K562 (cell line): ENCODE measurements around the gene NAE1. TPM values are rescaled to one million over a fixed set of nuclear protein-coding genes. Genes with fewer than 3 reads are reported as not detected.

Source experiments
- ARID1B ChIP-seq: fragments of 450-650 bp; IDR thresholded peaks from 2 replicates; pipeline ENCODE4 v1.6.1; 2016; ENCODE audit warnings: antibody characterized with exemption, mild to moderate bottlenecking, inconsistent platforms
- CBFA2T3 ChIP-seq: fragments of 450-650 bp; IDR thresholded peaks from 2 replicates; pipeline ENCODE4 v1.6.1; 2017
- CBX8 ChIP-seq: fragments of 200-600 bp; sonication (generic); IDR thresholded peaks from 2 replicates; pipeline ENCODE4 v1.6.1; 2012; ENCODE audit warnings: borderline replicate concordance, mixed run types, low read depth, mild to moderate bottlenecking, moderate library complexity, mixed read lengths, low read length, control low read depth, inconsistent platforms; ENCODE audit not compliant: poor library complexity, severe bottlenecking; ENCODE audit errors: extremely low read depth
- CSDE1 ChIP-seq, 2 experiments: fragments of 450-650 bp; IDR thresholded peaks; 2 replicates each; pipeline ENCODE4 v1.6.1; 2016; ENCODE audit warnings: mild to moderate bottlenecking in 1 of 2
- ETV1 ChIP-seq: fragments of 450-650 bp; conservative IDR thresholded peaks from 2 replicates; pipeline ENCODE4 v1.6.1; 2016; ENCODE audit warnings: missing genetic modification characterization, control low read depth, low read depth, missing compliant biosample characterization
- ETV5 ChIP-seq: sonication (generic); formaldehyde crosslinking; IDR thresholded peaks from 2 replicates; pipeline ENCODE4 v1.4.0; 2020; ENCODE audit warnings: low read depth, mild to moderate bottlenecking, missing genetic modification reagents
- FOS ChIP-seq: IDR thresholded peaks from 3 replicates; pipeline ENCODE4 v1.6.1; 2011; ENCODE audit not compliant: insufficient read length; ENCODE audit errors: extremely low read depth
- HDAC2 ChIP-seq: fragments of 450-650 bp; IDR thresholded peaks from 2 replicates; pipeline ENCODE4 v1.6.1; 2016; ENCODE audit warnings: mild to moderate bottlenecking
- HSF4 ChIP-seq: fragments of 250-450 bp; sonication (Bioruptor Pico); IDR thresholded peaks from 2 replicates; pipeline ENCODE4 v2.1.2; 2022; ENCODE audit warnings: mild to moderate bottlenecking, moderate library complexity, borderline replicate concordance
- KLF13 ChIP-seq: fragments of 450-650 bp; IDR thresholded peaks from 2 replicates; pipeline ENCODE4 v1.6.1; 2016; ENCODE audit warnings: missing genetic modification characterization, low read depth, mild to moderate bottlenecking, missing compliant biosample characterization, moderate library complexity, borderline replicate concordance
- LARP7 ChIP-seq: fragments of 450-650 bp; IDR thresholded peaks from 2 replicates; pipeline ENCODE4 v1.6.1; 2016
- MCM3 ChIP-seq: fragments of 450-650 bp; IDR thresholded peaks from 2 replicates; pipeline ENCODE4 v1.6.1; 2016
- PHF21A ChIP-seq: fragments of 450-650 bp; IDR thresholded peaks from 2 replicates; pipeline ENCODE4 v1.6.1; 2017; ENCODE audit warnings: low read depth, borderline replicate concordance
- POLR2A ChIP-seq: fragments of 450-650 bp; conservative IDR thresholded peaks from 2 replicates; pipeline ENCODE4 v1.6.1; 2016
- RBFOX2 ChIP-seq: fragments of 200-400 bp; formaldehyde crosslinking; IDR thresholded peaks from 2 replicates; pipeline ENCODE4 v1.6.1; 2017; ENCODE audit warnings: low read depth, mild to moderate bottlenecking, low read length, moderate library complexity
- SIN3A ChIP-seq, 2 experiments: fragments of 150-350 bp in 1 of 2; IDR thresholded peaks; 2 replicates each; pipeline ENCODE4 v1.6.1; 2011 to 2016; ENCODE audit warnings: borderline replicate concordance in 2 of 2, low read depth in 2 of 2, low read length in 2 of 2, mild to moderate bottlenecking in 2 of 2, moderate library complexity in 2 of 2; ENCODE audit not compliant: control insufficient read depth in 1 of 2
- SMAD2 ChIP-seq: fragments of 150-350 bp; IDR thresholded peaks from 2 replicates; pipeline ENCODE4 v1.6.1; 2014; ENCODE audit warnings: low read depth, mild to moderate bottlenecking, low read length
- SP1 ChIP-seq: sonication (generic); formaldehyde crosslinking; IDR thresholded peaks from 2 replicates; pipeline ENCODE4 v1.8.1; 2022; ENCODE audit warnings: mild to moderate bottlenecking, missing genetic modification reagents
- SUPT5H ChIP-seq: fragments of 450-650 bp; IDR thresholded peaks from 2 replicates; pipeline ENCODE4 v1.6.1; 2016
- TRIM24 ChIP-seq, 2 experiments: fragments of 450-650 bp; IDR thresholded peaks; 2 replicates each; pipeline ENCODE4 v1.6.1; 2016
- XRCC5 ChIP-seq: fragments of 200-400 bp; formaldehyde crosslinking; IDR thresholded peaks from 2 replicates; pipeline ENCODE4 v1.6.1; 2017; ENCODE audit warnings: low read depth, mild to moderate bottlenecking, low read length
- ZBTB17 ChIP-seq: fragments of 450-650 bp; formaldehyde crosslinking; IDR thresholded peaks from 2 replicates; pipeline ENCODE4 v1.4.0; 2020; ENCODE audit warnings: mild to moderate bottlenecking
- ZBTB34 ChIP-seq: fragments of 250-450 bp; sonication (Bioruptor Pico); IDR thresholded peaks from 2 replicates; pipeline ENCODE4 v1.8.0; 2021; ENCODE audit warnings: mild to moderate bottlenecking, moderate library complexity
- ZNF143 ChIP-seq: sonication (generic); formaldehyde crosslinking; IDR thresholded peaks from 2 replicates; pipeline ENCODE4 v1.9.0; 2022; ENCODE audit warnings: mild to moderate bottlenecking, missing genetic modification reagents
- ZNF23 ChIP-seq: fragments of 250-450 bp; sonication (Bioruptor Pico); IDR thresholded peaks from 2 replicates; pipeline ENCODE4 v1.4.0; 2020; ENCODE audit warnings: mild to moderate bottlenecking
- ZNF589 ChIP-seq: fragments of 200-800 bp; sonication (Bioruptor generic); IDR thresholded peaks from 2 replicates; pipeline ENCODE4 v1.6.1; 2016; ENCODE audit warnings: low read depth, missing genetic modification characterization, missing compliant biosample characterization
- polyA plus RNA-seq, 8 experiments: library from polyadenylated mRNA; depleted of rRNA in 4 of 8; stranded (reverse) in 5 of 8; unstranded in 3 of 8; fragments of >200 nt; fragmentation: Nextera tagmentation in 2 of 8; fragmentation: Illumina TruSeq in 1 of 8; extraction: Ambion mirVana in 2 of 8; extraction: Trizol in 1 of 8; gene quantifications; 2 replicates each; pipeline versions ENCODE4 v1.2.1 to v1.2.3, GENCODE V29; 2011 to 2014; ENCODE audit warnings: inconsistent platforms in 1 of 8, missing spikeins in 1 of 8
- total RNA-seq, 7 experiments: library from RNA; depleted of rRNA in 6 of 7; stranded (reverse); fragments of >200 nt in 6 of 7; fragmentation: Illumina TruSeq in 2 of 7; extraction: Trizol in 2 of 7; gene quantifications; 2 replicates each; pipeline versions ENCODE4 v1.2.1 to v1.2.3, GENCODE V29; 2011 to 2021; ENCODE audit warnings: low replicate concordance in 1 of 7
- TF ChIP-seq, protein P1 (sequence below): sonication (generic); formaldehyde crosslinking; IDR thresholded peaks from 2 replicates; pipeline ENCODE4 v1.4.0; 2020; ENCODE audit warnings: mild to moderate bottlenecking, missing genetic modification reagents
- TF ChIP-seq, protein P2 (sequence below): sonication (generic); formaldehyde crosslinking; IDR thresholded peaks from 2 replicates; pipeline ENCODE4 v1.5.0; 2020; ENCODE audit warnings: missing genetic modification reagents

Gene NAE1
- total and polyA plus RNA-seq, 9 of the 15 experiments (the other 6 are each of a cell fraction or from before 2014, with no cell fraction given) = 165 to 294 (median 230) TPM

GRCh38 chr16:66872943-66873684 is 42.3 kb upstream of the NAE1 start (continued):
- TF ChIP-seq ZBTB34 (CRISPR knock-in tag) (no peak), XRCC5 (no peak), SIN3A (IDR thresholded peaks at IDR 0.05; ENCODE audit: borderline replicate concordance in 2 of 2, control insufficient read depth in 1 of 2, low read depth in 2 of 2, low read length in 2 of 2) (no peak; a peak in 1 of 4 replicates), RBFOX2 (peak; percentile 79), SUPT5H (peak; percentile 40; the same call in 1 of the 2 replicates), KLF13 (tag) (peak; percentile 77; the same call in 1 of the 2 replicates), MCM3 (no peak), ETV1 (tag) (peak; percentile 82), SP1 (CRISPR knock-in tag) (peak; percentile 83), ZNF143 (CRISPR knock-in tag) (no peak), ZNF23 (CRISPR knock-in tag) (no peak), ETV5 (CRISPR knock-in tag) (peak; percentile 69), CSDE1 (IDR thresholded peaks at IDR 0.05) (no peak), HDAC2 (peak; percentile 81; the same call in 1 of the 2 replicates), FOS (no peak), CBFA2T3 (no peak), TRIM24 (IDR thresholded peaks at IDR 0.05) (no peak), ZBTB17 (CRISPR knock-in tag) (no peak), HSF4 (no peak), ZNF589 (CRISPR knock-in tag) (peak; percentile 49), CBX8 (no peak), LARP7 (no peak), SMAD2 (no peak), ARID1B (peak; percentile 60), POLR2A (peak; percentile 55; the same call in 1 of the 2 replicates), PHF21A (no peak)
- TF ChIP-seq, protein P1, sequence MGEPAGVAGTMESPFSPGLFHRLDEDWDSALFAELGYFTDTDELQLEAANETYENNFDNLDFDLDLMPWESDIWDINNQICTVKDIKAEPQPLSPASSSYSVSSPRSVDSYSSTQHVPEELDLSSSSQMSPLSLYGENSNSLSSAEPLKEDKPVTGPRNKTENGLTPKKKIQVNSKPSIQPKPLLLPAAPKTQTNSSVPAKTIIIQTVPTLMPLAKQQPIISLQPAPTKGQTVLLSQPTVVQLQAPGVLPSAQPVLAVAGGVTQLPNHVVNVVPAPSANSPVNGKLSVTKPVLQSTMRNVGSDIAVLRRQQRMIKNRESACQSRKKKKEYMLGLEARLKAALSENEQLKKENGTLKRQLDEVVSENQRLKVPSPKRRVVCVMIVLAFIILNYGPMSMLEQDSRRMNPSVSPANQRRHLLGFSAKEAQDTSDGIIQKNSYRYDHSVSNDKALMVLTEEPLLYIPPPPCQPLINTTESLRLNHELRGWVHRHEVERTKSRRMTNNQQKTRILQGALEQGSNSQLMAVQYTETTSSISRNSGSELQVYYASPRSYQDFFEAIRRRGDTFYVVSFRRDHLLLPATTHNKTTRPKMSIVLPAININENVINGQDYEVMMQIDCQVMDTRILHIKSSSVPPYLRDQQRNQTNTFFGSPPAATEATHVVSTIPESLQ = no peak
- TF ChIP-seq, protein P2, sequence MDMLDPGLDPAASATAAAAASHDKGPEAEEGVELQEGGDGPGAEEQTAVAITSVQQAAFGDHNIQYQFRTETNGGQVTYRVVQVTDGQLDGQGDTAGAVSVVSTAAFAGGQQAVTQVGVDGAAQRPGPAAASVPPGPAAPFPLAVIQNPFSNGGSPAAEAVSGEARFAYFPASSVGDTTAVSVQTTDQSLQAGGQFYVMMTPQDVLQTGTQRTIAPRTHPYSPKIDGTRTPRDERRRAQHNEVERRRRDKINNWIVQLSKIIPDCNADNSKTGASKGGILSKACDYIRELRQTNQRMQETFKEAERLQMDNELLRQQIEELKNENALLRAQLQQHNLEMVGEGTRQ = no peak
